Fibroblast of gingiva (primary cell): ENCODE measurements around the gene SUMO2.
A peak's percentile ranks its signal among the peaks of the same experiment; 100 is the strongest.
"Not testable (repeated sequence)": the region's sequence is repeated elsewhere in the genome, so short reads cannot be mapped to it uniquely, and the experiment has no call there.

ENCODE experiments used
- DNase-seq: peaks from one replicate; pipeline ENCODE4 v3.0.0-alpha.2; 2011; ENCODE audit warnings: low read depth

SUMO2 gene

GRCh38 chr17:75144816-75145512 is 37.8 kb downstream of the SUMO2 start:
- no peak for DNase-seq

- no peak for DNase-seq
Measured at GRCh38 chr17:75142236-75142971, 40.4 kb downstream of the SUMO2 start.

GRCh38 chr17:75138519-75138918 is 44.2 kb downstream of the SUMO2 start:
- DNase-seq: no peak

GRCh38 chr17:75137762-75138161 is 45.0 kb downstream of the SUMO2 start:
- not testable (repeated sequence) for DNase-seq

GRCh38 chr17:75135946-75136345 is 46.8 kb downstream of the SUMO2 start:
- DNase-seq: no peak

- no peak for DNase-seq
Measured at GRCh38 chr17:75135452-75135851, 47.3 kb downstream of the SUMO2 start.

GRCh38 chr17:75133607-75134347 is 49.0 kb downstream of the SUMO2 start:
- not testable (repeated sequence) for DNase-seq

- DNase-seq: no peak
Measured at GRCh38 chr17:75133001-75133400, 49.8 kb downstream of the SUMO2 start.

- not testable (repeated sequence) for DNase-seq
Measured at GRCh38 chr17:75132018-75133000, 50.5 kb downstream of the SUMO2 start.

GRCh38 chr17:75131278-75132017 is 51.3 kb downstream of the SUMO2 start, which contains the start of gene NT5C:
TSS of gene NT5C (minus strand) at chr17:75131742. CDS start at chr17:75131707, 35 bp downstream.
- DNase-seq: peak; percentile 74

- peak; percentile 20 for DNase-seq
Measured at GRCh38 chr17:75130632-75131277, 52.0 kb downstream of the SUMO2 start.

GRCh38 chr17:75130059-75130631 is 52.6 kb downstream of the SUMO2 start:
- DNase-seq: no peak

GRCh38 chr17:75129576-75129975 is 53.2 kb downstream of the SUMO2 start:
- DNase-seq: no peak

- no peak for DNase-seq
Measured at GRCh38 chr17:75128694-75129505, 53.9 kb downstream of the SUMO2 start.

- not testable (repeated sequence) for DNase-seq
Measured at GRCh38 chr17:75127936-75128335, 54.8 kb downstream of the SUMO2 start.

- no peak for DNase-seq
Measured at GRCh38 chr17:75126954-75127353, 55.8 kb downstream of the SUMO2 start.

GRCh38 chr17:75125984-75126383 is 56.8 kb downstream of the SUMO2 start:
- DNase-seq: no peak

GRCh38 chr17:75124819-75125162 is 58.0 kb downstream of the SUMO2 start:
- DNase-seq: no peak
